ENCODE measurements around the gene NOL4L.

DNA sequence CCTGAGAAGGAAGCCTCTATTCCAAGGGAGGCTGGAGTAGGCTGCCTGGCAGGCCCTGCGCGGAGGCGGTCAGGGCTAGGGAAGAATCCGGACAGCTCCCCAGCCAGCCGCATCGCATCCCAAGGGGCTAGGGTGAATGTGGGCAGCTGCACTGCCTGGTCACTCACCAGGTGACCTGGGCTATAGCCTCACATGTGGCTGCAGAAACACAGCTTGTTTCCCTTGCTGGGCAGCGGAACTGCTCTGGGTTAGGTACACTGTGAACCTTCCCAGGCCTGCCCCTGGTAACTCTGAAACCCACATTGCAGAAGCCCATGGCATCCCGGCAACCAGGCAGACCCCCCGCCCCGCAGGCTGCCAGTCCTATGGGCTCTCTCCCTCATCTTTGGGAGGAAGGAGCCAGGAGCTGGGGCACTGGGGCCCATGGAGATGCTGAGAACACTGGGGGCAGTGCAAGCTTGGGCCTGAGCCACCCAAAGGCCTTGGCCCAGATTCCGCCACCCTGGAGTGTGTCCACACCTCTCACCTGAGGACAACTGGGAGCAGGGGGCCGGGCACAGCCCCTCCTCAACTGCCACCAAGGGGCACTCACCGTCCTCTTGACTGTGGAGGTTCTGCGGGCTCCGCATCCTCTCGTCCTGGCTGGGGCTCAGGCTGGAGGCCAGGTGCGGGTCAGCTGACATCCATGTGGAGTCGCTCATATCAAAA is 111.0 kb downstream of the NOL4L start:
- TF ChIP-seq, protein P1, sequence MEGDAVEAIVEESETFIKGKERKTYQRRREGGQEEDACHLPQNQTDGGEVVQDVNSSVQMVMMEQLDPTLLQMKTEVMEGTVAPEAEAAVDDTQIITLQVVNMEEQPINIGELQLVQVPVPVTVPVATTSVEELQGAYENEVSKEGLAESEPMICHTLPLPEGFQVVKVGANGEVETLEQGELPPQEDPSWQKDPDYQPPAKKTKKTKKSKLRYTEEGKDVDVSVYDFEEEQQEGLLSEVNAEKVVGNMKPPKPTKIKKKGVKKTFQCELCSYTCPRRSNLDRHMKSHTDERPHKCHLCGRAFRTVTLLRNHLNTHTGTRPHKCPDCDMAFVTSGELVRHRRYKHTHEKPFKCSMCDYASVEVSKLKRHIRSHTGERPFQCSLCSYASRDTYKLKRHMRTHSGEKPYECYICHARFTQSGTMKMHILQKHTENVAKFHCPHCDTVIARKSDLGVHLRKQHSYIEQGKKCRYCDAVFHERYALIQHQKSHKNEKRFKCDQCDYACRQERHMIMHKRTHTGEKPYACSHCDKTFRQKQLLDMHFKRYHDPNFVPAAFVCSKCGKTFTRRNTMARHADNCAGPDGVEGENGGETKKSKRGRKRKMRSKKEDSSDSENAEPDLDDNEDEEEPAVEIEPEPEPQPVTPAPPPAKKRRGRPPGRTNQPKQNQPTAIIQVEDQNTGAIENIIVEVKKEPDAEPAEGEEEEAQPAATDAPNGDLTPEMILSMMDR (conservative IDR thresholded peaks at IDR 0.05) = no peak
- TF ChIP-seq ZFX (IDR thresholded peaks at IDR 0.05) = no peak

All from C4-2B (cell line).